Neural progenitor cell (in vitro differentiated cells): ENCODE measurements around the gene PRKCH. TPM values are rescaled to one million over a fixed set of nuclear protein-coding genes. Genes with fewer than 3 reads are reported as not detected.

Source experiments
- DNase-seq: peaks from one replicate; pipeline ENCODE4 v3.0.0-alpha.2; 2016; ENCODE audit warnings: low spot score
- H2AFZ ChIP-seq: fragments of 200-600 bp; sonication (generic); replicated peaks from 2 replicates; pipeline ENCODE4 v1.6.1; 2016; ENCODE audit warnings: antibody characterized with exemption
- H3F3A ChIP-seq: fragments of 200-600 bp; sonication (generic); 2 replicates; pipeline ENCODE4 v1.6.1; 2016; ENCODE audit warnings: antibody characterized with exemption, low read depth
- H3K27ac ChIP-seq: fragments of 200-600 bp; sonication (generic); 2 replicates; pipeline ENCODE4 v1.5.1; 2016; ENCODE audit warnings: mild to moderate bottlenecking
- H3K27me3 ChIP-seq: fragments of 200-600 bp; sonication (generic); 2 replicates; pipeline ENCODE4 v1.6.1; 2016; ENCODE audit warnings: mild to moderate bottlenecking, moderate library complexity
- H3K36me3 ChIP-seq: fragments of 200-600 bp; sonication (generic); 2 replicates; pipeline ENCODE4 v1.5.1; 2016
- H3K4me1 ChIP-seq: fragments of 200-600 bp; sonication (generic); 2 replicates; pipeline ENCODE4 v1.6.1; 2016; ENCODE audit warnings: mixed run types
- H3K4me2 ChIP-seq: fragments of 200-600 bp; sonication (generic); 2 replicates; pipeline ENCODE4 v1.6.1; 2016
- H3K4me3 ChIP-seq: fragments of 200-600 bp; sonication (generic); 2 replicates; pipeline ENCODE4 v1.5.1; 2016
- H3K79me2 ChIP-seq: fragments of 200-600 bp; sonication (generic); 2 replicates; pipeline ENCODE4 v1.6.1; 2016; ENCODE audit warnings: low read depth
- H3K9ac ChIP-seq: fragments of 200-600 bp; sonication (generic); 2 replicates; pipeline ENCODE4 v1.6.1; 2016
- H3K9me3 ChIP-seq: fragments of 200-600 bp; sonication (generic); 2 replicates; pipeline ENCODE4 v1.5.1; 2016; ENCODE audit warnings: low read depth
- H4K20me1 ChIP-seq: fragments of 200-600 bp; sonication (generic); 2 replicates; pipeline ENCODE4 v1.6.1; 2016; ENCODE audit warnings: low read depth
- H3K27ac Mint-ChIP-seq: 3 replicates; pipeline ENCODE4 v1.8.0; 2021; ENCODE audit warnings: mixed read lengths
- H3K27me3 Mint-ChIP-seq: 2 replicates; pipeline ENCODE4 v1.8.0; 2022; ENCODE audit warnings: low read depth, mild to moderate bottlenecking, inconsistent platforms, moderate library complexity, mixed read lengths; ENCODE audit not compliant: insufficient read depth
- H3K36me3 Mint-ChIP-seq: 3 replicates; pipeline ENCODE4 v1.8.0; 2021; ENCODE audit warnings: mixed read lengths
- H3K4me1 Mint-ChIP-seq: 3 replicates; pipeline ENCODE4 v1.8.0; 2021; ENCODE audit warnings: mixed read lengths
- H3K4me3 Mint-ChIP-seq: 3 replicates; pipeline ENCODE4 v1.8.0; 2021; ENCODE audit warnings: mild to moderate bottlenecking, moderate library complexity, mixed read lengths
- H3K9me3 Mint-ChIP-seq: 3 replicates; pipeline ENCODE4 v1.8.0; 2020; ENCODE audit warnings: mixed read lengths
- EZH2 ChIP-seq: fragments of 200-600 bp; sonication (generic); IDR thresholded peaks from 2 replicates; pipeline ENCODE4 v1.6.1; 2017; ENCODE audit warnings: antibody characterized with exemption, mild to moderate bottlenecking, moderate library complexity
- EZH2phosphoT487 ChIP-seq: fragments of 200-600 bp; sonication (generic); IDR thresholded peaks from 2 replicates; pipeline ENCODE4 v1.6.1; 2017; ENCODE audit warnings: antibody characterized with exemption
- total RNA-seq: library from RNA; depleted of rRNA; stranded (reverse); fragments of >200 nt; gene quantifications from 2 replicates; pipeline ENCODE4 v1.2.3, GENCODE V29; 2015; ENCODE audit warnings: low replicate concordance
- TF ChIP-seq, protein P1 (sequence below): fragments of 200-600 bp; sonication (generic); IDR thresholded peaks from 2 replicates; pipeline ENCODE4 v1.5.1; 2017; ENCODE audit warnings: antibody characterized with exemption, mild to moderate bottlenecking

The PRKCH gene
- total RNA-seq, 1 donor from 2014 or later, result 1.3 TPM

DNA sequence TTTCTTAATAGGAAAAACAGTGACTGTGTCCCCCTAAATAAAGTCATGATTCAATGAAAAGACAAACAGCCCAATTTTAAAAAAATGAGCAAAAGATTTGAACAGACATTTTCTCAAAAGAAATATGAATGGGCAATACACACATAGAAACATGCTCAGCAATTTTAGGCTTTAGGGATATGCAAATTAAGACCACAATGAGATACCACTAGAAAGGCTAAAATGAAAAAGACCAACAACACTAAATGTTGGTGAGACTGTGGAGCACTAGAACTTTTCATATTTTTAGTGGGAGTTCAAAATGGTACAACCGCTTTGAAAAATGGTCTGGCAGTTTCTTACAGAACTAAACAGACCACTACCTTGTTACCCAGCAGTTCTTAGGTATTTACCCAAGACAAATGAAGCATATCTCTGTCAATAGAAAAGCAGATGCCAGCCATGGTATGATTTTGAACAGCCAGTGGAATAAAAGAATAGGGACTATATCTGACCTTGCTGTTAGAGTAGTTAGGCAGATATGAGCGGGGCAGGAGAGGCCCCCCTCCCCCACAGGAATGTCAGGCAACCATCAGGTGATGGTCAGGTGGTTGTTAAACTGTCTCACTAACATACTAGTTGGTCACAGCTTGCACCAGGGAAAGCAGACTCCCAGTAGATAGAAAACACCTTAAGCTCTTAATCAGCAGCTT is 108.8 kb downstream of the PRKCH start:
- no peak overlapping the region for H2AFZ ChIP-seq
- no peak for DNase-seq
- no peak overlapping the region for H3K4me3 Mint-ChIP-seq
- H3K27ac Mint-ChIP-seq, result no peak overlapping the region
- peaks cover 5% of the 10 kb centered on the region for H3K27me3 Mint-ChIP-seq
- H3K4me2 ChIP-seq, result no peak overlapping the region
- H3K36me3 Mint-ChIP-seq, result no peaks in the 10 kb centered on the region
- no peaks in the 10 kb centered on the region for H3K4me1 ChIP-seq
- H3K9ac ChIP-seq, result no peak overlapping the region
- H3K27ac ChIP-seq, result no peak overlapping the region
- H3F3A ChIP-seq, result no peaks in the 10 kb centered on the region
- H3K9me3 Mint-ChIP-seq, result peaks cover 14% of the 10 kb centered on the region
- TF ChIP-seq EZH2phosphoT487 (no peak), EZH2 (no peak)
- TF ChIP-seq, protein P1, sequence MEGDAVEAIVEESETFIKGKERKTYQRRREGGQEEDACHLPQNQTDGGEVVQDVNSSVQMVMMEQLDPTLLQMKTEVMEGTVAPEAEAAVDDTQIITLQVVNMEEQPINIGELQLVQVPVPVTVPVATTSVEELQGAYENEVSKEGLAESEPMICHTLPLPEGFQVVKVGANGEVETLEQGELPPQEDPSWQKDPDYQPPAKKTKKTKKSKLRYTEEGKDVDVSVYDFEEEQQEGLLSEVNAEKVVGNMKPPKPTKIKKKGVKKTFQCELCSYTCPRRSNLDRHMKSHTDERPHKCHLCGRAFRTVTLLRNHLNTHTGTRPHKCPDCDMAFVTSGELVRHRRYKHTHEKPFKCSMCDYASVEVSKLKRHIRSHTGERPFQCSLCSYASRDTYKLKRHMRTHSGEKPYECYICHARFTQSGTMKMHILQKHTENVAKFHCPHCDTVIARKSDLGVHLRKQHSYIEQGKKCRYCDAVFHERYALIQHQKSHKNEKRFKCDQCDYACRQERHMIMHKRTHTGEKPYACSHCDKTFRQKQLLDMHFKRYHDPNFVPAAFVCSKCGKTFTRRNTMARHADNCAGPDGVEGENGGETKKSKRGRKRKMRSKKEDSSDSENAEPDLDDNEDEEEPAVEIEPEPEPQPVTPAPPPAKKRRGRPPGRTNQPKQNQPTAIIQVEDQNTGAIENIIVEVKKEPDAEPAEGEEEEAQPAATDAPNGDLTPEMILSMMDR, result no peak
- H3K9me3 ChIP-seq, result no peaks in the 10 kb centered on the region
- H3K27me3 ChIP-seq, result no peaks in the 10 kb centered on the region
- H3K36me3 ChIP-seq, result no peaks in the 10 kb centered on the region
- no peaks in the 10 kb centered on the region for H3K79me2 ChIP-seq
- no peak overlapping the region for H3K4me3 ChIP-seq
- no peaks in the 10 kb centered on the region for H4K20me1 ChIP-seq
- H3K4me1 Mint-ChIP-seq, result no peaks in the 10 kb centered on the region

DNA sequence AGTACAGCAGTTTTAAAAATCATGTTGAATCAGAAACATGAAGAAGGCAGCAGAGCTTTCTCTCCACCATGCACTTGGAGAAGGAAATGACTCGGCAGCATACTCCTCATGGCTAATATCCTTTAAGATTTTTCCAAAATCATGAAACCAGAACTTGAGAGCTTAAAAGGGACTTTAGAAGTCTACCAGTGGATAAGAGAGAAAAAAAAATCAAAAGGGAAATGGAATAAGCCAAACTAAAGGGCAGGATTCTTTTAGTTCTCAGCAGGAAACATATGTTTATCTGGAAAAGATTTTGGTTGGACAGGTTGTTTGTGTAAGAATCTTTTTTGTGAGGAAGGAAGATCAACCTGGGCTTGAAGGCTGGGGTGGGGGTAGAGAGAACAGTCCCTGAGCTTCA is 111.8 kb downstream of the PRKCH start:
- no peak overlapping the region for H2AFZ ChIP-seq

GRCh38 chr14:61433828-61434227 is 112.4 kb downstream of the PRKCH start:
- Mint-ChIP-seq H3K9me3 (no peaks in the 10 kb centered on the region), H3K4me3 (no peak overlapping the region), H3K4me1 (peaks cover under 1% of the 10 kb centered on the region), H3K27me3 (peaks cover 2% of the 10 kb centered on the region), H3K27ac (no peak overlapping the region), H3K36me3 (no peaks in the 10 kb centered on the region)
- no peaks in the 10 kb centered on the region for H3K79me2 ChIP-seq
- H3K36me3 ChIP-seq, result no peaks in the 10 kb centered on the region
- no peaks in the 10 kb centered on the region for H3K9me3 ChIP-seq
- no peak overlapping the region for H2AFZ ChIP-seq
- H3K27me3 ChIP-seq, result no peaks in the 10 kb centered on the region
- H3K4me1 ChIP-seq, result peaks cover 7% of the 10 kb centered on the region
- DNase-seq, result no peak
- no peak overlapping the region for H3K4me2 ChIP-seq
- no peaks in the 10 kb centered on the region for H4K20me1 ChIP-seq
- no peaks in the 10 kb centered on the region for H3F3A ChIP-seq
- no peak overlapping the region for H3K27ac ChIP-seq
- no peak for TF ChIP-seq EZH2
- no peak for TF ChIP-seq EZH2phosphoT487
- TF ChIP-seq, protein P1, result no peak
- no peak overlapping the region for H3K4me3 ChIP-seq
- no peak overlapping the region for H3K9ac ChIP-seq

More for the DNA sequence above, 111.8 kb downstream of the PRKCH start:
- Histone ChIP-seq H3K27me3 (no peaks in the 10 kb centered on the region), H3K9me3 (no peaks in the 10 kb centered on the region), H3K36me3 (no peaks in the 10 kb centered on the region), H3K9ac (no peak overlapping the region), H3K4me1 (peaks cover under 1% of the 10 kb centered on the region), H3K4me3 (no peak overlapping the region), H4K20me1 (no peaks in the 10 kb centered on the region), H3K79me2 (no peaks in the 10 kb centered on the region), H3K27ac (no peak overlapping the region), H3F3A (no peaks in the 10 kb centered on the region), H3K4me2 (no peak overlapping the region)
- Mint-ChIP-seq H3K9me3 (no peaks in the 10 kb centered on the region), H3K36me3 (no peaks in the 10 kb centered on the region), H3K4me1 (no peaks in the 10 kb centered on the region), H3K4me3 (no peak overlapping the region), H3K27ac (no peak overlapping the region), H3K27me3 (peaks cover 2% of the 10 kb centered on the region)
- DNase-seq, result no peak
- TF ChIP-seq, protein P1, result no peak
- TF ChIP-seq EZH2phosphoT487, result no peak
- no peak for TF ChIP-seq EZH2
